A204.1 (cell line): Measurements from ENCODE around the gene CLEC10A.
"Not testable (repeated sequence)": the region's sequence is repeated elsewhere in the genome, so short reads cannot be mapped to it uniquely, and the experiment has no call there.

Source experiments
- FAIRE-seq: peaks from 2 replicates; lab custom pipeline; 2012; peaks lifted over from hg19 to GRCh38; lab: Jason Lieb, UNC

The CLEC10A gene

DNA sequence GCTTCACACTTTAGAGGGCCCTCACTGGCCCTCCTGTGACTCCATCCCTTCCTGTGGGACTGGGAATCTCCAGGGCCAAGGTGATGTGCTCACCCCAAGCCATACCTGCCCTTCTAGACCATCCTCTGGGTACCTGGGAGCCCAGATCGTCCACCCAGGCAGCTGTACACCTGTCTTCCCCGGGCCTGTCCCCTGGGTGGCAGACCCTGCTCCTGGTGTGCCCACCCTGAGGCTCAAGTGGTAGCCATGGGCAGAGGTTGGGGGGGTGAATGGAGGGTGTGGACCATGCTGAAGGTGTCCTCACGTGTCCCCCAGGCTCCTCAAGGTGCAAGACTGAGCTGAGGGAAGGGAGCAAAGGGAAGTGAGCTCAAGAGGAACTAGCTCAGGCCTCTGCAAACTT, 9.3 kb downstream of the CLEC10A start:
- no peak for FAIRE-seq

DNA sequence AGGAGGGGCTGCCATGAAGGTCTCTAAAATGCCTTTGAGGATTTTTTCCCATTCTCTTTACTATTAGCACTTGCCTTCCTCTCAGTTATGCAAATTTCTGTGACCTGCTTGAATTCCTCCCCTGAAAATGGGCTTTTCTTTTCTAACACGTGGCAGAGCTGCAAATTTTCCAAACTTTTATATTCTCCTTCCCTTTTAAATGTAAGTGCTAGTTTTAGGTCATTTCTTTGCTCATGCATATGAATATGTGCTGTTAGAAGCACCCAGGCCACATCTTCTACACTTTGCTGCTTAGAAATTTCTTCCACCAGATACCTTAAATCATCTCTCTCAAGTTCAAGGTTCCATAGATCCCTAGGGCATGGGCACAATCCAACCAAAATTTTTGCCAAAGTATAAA, 11.8 kb downstream of the CLEC10A start:
- no peak for FAIRE-seq

DNA sequence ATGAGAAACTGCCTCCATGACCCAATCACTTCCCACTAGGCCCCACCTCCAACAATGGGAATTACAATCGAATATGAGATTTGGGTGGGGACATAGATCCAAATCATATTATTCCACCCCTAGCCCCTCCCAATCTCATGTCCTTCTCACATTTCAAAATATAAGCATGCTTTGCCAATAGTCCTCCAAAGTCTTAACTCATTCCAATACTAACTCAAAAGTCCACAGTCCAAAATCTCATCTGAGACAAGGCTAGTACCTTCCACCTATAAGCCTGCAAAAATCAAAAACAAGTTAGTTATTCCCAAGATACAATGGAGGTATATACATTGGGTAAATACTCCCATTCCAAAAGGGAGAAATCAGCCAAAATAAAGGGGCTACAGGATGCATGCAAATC, 12.9 kb downstream of the CLEC10A start:
- FAIRE-seq, result no peak

DNA sequence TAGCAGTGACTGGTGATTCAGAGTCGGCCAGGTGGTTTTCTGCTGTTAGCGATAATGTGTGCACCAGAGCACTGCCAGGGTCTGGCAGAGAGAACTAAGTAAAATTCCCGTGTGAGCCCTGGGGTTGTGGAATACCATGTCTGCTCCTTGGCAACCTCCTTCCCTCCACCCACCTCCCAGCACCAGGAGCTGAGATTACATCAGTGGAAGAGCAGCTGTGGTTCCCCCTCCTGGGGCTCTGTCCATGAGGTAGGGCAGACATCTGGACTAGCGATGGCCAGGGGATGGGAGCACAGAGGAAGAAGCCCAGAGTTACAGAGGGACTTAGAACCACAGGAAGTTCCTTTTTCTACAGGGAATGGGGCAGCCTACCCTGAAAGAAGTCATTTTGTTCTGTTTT, 15.8 kb downstream of the CLEC10A start:
- no peak for FAIRE-seq

DNA sequence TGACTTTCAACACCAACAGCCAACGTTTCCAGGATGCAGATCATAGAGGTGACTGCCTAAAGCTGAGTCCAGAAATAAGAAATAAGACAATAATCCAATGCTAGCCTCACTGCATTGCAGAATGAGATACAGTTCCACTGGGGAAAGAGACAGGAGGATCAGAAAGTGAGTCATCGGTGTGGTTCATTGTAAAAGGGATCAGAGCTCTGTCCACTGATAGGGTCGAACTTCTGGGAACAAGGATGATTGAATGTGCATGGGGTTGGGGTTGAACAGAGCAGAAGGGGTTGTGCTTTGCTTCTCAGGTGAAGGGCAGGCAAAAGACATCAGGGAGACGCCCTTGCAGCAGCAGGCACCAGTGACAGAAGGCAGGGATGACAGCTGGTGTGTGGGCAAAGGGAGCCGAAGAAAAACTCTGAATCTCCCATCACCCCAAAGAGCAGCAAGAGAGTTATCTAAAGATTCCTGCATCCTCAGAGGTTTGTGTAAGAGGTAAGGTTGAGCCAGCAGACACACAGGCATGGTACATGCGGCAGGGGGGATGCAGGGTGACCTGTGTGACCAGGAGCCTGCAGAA, 16.4 kb downstream of the CLEC10A start:
- FAIRE-seq, result no peak

DNA sequence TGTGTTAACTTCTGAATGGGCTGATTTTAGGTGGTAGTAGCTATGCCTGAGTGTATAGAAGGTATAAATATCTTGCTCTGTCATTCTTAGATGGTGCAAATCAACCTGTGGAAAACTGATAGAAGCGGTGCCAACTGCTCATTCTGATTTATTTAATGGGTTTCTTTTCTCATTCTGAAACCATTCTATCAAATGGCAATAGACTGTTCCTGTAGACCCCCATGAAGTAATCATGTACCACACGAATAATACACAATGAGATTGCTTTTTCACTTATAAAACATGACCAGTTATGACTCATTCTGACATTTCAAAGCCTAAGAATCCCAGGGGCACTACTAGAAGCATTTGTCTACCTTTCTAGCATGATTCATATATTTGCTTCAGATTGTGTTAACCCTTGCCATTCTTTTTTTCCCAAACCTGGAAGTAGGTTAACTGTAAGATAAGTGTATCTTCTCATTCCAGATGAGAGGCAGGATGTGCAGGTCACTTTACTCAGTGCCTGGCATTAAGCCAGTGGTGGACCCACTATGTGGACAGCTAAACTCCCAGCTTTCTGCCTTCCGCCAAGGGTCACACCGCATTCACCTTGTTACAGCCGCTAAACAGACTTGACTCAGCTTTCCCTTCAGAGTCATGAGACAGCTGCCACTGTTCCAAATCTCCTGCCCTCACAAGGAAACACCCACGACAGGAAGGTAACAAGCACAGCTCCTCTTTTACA, 19.7 kb downstream of the CLEC10A start:
- no peak for FAIRE-seq

DNA sequence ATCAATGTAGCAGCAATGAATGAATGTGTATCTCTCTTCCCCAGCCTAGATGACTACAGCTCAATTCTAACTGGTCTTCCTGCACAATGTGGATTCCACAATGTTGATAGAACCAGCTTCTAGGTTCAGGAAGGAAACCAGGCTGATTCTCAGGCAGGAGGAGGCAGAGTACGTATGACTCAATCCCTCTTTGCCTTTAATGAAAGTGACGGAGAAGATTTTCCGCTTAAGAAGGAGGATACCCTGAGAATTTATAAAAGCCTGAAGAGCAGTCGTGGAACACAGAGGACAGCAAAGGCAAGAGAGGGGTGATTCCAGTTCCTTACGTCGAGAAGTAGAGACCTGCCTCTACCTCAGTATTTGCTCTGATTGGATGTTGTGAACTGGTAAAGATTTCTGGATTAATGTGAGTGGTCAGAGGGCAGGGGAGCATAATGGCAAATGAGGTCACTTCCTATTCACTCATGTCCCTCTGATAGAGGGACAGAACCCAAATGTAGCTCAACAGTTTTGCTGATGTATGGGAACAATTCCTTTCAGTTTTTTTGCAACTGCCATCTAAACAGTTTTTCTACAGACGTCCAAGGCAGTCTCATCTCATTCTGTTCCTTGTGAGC, 21.1 kb downstream of the CLEC10A start:
- no peak for FAIRE-seq

DNA sequence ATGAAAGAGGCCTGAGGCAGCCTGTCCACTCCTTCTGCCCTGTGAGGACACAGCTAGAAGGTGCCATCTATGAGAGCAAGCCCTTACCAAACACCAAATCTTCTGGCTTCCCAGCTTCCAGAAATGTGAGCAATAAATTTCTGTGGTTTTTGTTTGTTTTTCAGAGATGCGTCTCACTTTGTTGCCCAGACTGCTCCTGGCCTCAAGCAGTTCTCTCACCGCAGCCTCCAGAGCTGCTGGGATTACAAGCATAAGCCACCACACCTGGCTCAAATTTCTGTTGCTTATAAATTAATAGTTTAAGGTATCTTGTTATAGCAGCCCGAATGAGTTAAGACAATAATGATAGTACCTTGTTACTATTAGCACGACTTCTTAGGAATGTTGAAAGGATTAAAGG, 23.7 kb downstream of the CLEC10A start:
- FAIRE-seq, result no peak

DNA sequence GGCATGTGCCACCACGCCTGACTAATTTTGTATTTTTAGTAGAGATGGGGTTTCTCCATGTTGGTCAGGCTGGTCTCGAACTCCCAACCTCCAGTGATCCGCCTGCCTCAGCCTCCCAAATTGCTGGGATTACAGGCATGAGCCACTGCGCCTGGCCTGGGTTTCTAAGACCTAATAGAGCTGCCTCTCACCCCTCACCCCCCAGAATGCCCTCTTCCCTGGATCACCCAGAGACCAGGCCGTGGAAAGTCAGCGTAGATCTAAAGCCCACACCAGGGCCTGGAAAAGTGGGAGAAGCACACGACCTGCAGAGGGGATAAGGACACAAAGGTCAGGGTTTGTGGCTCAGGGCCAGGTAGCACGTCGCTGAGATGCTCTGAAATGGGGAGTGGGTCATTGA, 29.5 kb downstream of the CLEC10A start:
- FAIRE-seq, result not testable (repeated sequence)

DNA sequence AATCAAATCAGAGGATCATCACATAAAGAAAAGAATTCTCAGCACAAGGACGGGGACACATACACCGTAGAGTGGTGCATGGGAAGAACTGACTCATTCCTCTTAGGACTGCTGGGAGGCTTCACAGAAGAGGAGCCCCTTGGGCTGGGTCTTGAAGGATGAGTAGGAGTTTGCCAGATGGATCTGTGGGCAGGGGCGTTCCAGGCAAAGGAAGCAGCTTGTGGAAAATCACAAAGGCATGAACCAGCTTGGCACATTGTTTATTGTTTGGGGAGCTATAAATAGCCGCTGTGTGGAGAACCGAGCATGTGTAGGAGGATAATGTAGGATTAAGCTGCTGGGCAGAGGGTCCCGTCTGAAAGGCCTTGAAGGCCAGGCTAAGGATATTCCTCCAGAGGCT, 31.1 kb downstream of the CLEC10A start:
- no peak for FAIRE-seq

DNA sequence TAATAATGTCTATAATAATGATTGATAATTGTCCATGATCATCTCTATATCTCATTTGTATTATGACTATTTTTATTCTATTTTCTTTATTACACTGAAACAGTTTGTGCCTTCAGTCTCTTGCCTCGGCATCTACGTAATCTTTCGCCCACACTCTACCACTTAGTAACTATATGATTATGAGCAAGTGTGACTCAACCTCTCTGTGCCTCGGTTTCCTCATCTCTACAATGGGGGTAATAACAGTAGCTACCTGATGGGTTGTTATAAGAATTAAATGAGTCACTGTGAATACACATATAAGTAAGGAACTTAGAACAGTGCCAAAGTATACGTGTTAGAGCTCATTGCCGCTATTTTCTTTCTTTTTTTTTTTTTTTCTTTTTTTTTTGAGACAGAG, 32.5 kb downstream of the CLEC10A start:
- no peak for FAIRE-seq

DNA sequence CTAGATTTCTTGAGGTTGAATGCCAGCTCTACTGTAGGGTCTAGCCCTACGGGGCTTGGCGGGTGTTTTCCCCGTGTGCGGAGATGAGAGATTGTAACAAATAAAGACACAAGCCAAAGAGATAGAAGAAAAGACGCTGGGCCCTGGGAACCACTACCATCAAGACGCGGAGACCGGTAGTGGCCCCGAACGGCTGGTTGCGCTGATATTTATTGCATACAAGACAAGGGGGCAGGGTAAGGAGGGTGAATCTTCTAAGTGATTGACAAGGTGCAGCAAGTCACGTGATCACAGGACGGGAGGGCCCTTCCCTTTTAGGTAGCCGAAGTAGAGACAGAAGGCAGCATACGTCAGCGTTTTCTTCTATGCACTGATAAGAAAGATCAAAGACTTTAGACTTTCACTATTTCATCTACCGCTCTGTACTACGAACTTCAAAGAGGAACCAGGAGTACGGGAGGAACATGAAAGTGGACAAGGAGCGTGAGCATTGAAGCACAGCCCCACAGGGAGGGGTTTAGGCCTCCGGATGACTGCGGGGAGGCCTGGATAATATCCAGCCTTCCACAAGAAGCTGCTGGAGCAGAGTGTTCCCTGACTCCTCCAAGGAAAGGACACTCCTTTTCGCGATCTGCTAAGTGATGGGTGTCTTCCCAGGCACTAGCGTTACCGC, 33.2 kb downstream of the CLEC10A start:
- not testable (repeated sequence) for FAIRE-seq

DNA sequence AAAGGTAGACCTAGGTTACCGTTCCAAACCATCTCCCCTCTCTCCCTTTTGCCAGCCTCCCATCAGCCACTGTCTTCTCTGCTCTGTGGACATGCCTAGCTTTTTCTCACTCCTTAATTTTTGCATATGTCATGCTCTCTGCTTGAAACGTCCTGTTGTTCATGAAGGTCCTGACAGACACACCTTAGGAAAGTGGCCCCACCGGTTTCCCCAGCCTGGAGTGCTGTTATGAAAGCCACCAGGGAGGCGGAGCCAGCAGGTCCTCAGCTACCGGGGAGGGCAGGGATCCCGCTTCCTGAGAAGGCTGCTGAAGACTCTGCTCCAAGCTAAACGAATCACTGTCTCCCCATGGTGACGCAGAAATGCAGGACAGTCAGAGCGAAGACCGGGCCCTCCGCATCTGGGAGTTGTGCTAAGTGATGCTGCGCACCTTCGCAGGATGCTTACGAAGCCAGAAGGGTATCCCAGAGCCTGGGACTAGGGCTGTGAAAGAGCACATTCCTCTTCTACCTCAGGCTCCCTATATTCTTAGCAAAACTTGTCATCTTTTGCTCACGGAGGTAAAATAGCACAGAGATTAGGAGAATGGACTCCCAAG, 33.8 kb downstream of the CLEC10A start:
- FAIRE-seq, result no peak

DNA sequence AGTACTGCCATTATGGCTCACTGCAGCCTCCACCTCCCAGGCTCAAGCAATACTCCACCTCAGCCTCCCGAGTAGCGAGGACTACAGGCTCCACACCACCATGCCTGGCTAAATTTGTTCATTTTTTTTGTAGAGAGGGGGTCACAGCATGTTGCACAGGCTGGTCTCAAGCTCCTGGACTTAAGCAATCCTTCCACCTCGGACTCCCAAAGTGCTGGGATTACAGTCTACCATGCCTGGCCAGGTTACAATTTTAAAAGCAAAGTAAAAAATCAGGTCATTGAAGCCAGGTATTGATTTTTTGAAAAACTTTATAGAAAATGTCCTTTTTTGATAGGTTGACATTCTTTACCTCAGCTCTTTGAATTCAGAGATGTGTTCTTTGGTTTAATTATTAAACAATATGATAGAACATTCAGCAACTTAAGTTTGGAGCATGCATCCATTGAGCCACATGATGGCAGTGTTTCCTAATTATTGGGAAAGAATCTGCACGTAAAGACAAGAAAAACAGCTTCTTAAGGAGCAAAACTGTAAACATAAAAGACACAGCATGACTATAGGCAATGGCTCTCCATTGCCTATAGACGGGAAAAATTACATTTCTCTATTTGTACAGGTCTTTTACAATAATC, 34.4 kb downstream of the CLEC10A start:
- FAIRE-seq, result peak; percentile 95

DNA sequence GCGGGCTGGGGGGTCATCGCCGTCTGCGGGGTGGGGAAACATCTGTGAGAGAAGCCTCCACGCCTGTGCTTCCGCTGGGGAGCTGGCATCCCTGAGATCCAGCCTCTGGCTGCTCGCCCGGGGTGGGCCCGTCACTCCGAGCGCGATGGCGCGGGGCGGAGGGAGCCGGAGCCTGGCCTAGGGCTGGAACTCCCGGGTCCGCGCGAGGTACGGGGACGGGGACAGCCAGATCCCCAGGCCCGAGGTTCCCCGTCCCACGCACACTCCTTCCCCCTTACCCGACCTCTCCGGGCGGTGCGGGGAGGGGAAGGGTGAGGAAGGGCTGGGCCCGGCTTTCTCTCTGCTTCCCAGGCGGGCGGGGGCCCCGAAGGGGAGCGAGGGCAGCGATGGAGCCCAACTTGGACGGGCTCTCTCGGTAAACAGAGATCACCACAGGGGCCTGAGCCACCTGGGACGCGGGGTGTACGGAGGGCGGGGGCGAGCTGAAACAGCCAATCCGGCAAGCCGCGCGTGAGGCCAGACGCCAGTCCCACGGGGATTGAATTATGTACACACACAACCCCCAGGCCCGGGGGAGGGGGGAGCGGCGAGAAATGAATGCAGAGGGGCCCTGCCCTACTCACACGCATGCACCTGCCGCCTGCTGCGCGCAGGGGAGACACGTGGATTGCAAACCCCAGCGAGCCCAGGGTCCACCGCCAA, 36.4 kb downstream of the CLEC10A start, which contains the start of gene SLC16A11:
Gene SLC16A11 (minus strand): TSS at position 596 of the 702 bp plus-strand sequence. CDS start 579 bp downstream, at position 17.
- no peak for FAIRE-seq

DNA sequence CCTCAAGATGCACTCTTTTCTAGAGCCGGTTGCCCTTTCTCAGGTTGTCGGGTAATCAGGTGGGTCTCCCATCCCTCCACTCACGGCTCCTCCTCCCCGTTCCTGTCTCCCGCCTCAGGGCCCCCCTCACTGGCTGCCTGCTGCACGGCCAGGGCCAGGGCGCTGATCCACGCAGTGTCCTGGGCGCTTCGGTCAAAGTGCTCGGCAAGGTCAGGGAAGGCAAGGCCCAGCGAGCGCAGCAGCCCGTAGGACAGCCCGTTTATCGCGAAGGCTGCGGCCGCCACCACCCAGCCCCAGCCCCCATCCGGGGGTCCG, 36.9 kb downstream of the CLEC10A start:
- FAIRE-seq, result no peak

DNA sequence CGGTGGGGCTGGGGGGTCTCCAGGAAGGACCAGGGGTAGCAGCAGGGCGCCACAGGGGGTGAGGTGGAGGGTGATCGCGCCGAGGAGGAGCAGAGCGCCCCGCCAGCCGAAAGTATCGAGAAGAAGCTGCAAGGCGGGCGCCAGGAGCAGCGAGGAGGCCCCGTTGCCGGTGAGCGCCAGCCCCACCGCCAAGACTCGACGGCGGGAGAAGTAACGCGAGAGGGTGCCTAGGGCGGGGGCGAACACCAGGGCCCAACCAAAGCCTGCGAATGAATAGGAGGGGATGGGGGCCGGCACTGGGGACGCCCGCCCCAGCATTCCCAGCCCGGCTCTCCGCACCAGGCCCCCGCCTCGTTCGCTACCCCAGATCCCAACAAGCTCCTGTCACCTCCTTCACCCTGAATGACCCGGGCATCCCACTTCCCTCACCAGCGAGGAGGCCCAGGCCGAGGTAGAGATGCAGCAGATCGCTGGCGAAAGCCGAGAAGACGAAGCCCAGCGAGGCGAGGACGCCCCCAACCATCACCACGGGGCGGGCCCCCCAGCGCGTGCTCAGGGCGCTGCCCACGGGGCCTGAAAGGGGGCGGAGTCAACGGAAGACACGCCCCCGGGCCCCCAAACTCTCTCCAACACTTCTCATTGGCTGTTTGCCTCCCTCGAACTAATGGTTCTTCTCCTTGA, 37.4 kb downstream of the CLEC10A start:
- FAIRE-seq, result no peak

DNA sequence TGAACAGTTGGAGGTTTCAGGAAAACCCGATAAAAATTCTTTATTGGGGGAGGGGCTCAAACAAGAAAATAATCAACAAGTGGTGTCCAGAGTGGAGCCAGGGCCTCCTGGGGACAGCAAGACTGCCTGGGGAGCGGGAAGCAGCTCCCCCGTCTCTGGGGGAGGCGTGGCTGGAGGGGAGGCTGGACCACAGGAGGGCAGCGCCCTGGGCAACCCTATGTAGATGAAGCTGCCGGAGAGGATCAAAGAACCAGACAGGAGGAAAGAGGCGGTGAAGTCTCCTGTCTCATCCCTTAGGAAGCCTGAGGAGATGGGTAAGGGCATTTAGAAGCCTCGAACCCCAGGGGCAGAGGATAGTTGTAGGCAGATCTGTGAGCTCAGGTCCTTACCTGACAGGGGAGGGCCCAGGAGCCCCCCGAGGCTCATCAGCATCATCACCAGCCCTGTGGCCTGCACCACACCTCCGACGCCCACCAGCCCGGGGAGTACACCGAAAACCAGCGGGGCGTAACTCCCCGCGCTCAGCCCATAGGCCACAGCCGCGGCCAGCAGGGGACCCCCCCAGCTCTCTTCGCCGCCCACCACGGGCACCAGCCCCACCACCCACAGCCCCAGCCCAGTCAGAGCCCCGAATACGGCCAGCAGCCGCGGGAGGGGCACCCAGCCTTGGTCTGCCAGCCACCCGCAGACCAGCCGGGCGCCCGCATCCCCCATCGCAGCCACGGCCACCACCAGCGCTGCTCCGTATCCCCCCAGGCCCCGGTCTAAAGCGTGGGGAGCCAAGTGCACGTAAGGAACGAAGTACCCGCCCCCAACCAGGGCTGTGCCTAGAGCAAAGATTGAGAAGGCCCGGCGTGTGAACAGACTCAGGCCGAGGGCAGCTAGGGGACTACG, 38.2 kb downstream of the CLEC10A start:
- no peak for FAIRE-seq

DNA sequence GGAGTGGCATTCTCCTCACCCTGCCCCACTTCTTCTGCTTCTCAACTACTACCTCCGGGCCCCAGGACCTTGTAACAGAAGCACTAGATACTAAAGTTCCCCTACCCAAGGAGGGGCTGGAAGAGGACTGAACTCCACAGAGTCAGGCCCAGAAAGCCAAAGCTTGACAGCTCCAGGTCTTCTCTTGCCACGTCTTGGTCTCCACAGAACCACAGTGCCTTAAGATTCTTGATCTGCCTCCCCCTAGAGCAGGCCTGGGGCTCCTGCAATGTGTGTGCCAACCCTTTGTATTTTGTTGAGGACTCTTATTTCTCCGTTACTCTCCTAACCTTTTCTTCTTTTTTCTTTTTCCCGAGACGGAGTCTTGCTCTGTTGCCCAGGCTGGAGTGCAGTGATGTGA, 40.2 kb downstream of the CLEC10A start:
- no peak for FAIRE-seq
